HG02852 (cell line): Measurements from ENCODE around the gene IQGAP2.
"Not testable (repeated sequence)": the region's sequence is repeated elsewhere in the genome, so short reads cannot be mapped to it uniquely, and the experiment has no call there.

ENCODE experiments used
- ATAC-seq: cut with Tn5 transposase; IDR thresholded peaks from one replicate; pipeline ENCODE4 v1.9.1; 2021; ENCODE audit warnings: mild to moderate bottlenecking, moderate library complexity; ENCODE audit not compliant: unreplicated experiment

The IQGAP2 gene

GRCh38 chr5:76408104-76408654, 5.1 kb downstream of the IQGAP2 start:
- ATAC-seq, result no peak

GRCh38 chr5:76412511-76412910, 9.4 kb downstream of the IQGAP2 start:
- no peak for ATAC-seq

GRCh38 chr5:76413746-76414145, 10.7 kb downstream of the IQGAP2 start:
- ATAC-seq, result no peak

- no peak for ATAC-seq
Observed at GRCh38 chr5:76414788-76415187, 11.7 kb downstream of the IQGAP2 start.

GRCh38 chr5:76415855-76416254, 12.8 kb downstream of the IQGAP2 start:
- no peak for ATAC-seq

- ATAC-seq, result no peak
Observed at GRCh38 chr5:76419597-76420298, 16.7 kb downstream of the IQGAP2 start.

GRCh38 chr5:76422227-76422626, 19.1 kb downstream of the IQGAP2 start:
- ATAC-seq, result no peak

- no peak for ATAC-seq
Observed at GRCh38 chr5:76422742-76423141, 19.7 kb downstream of the IQGAP2 start.

- no peak for ATAC-seq
Observed at GRCh38 chr5:76425146-76425545, 22.1 kb downstream of the IQGAP2 start.

GRCh38 chr5:76425928-76426804, 23.1 kb downstream of the IQGAP2 start:
- ATAC-seq, result no peak

- no peak for ATAC-seq
Observed at GRCh38 chr5:76427206-76428140, 24.4 kb downstream of the IQGAP2 start.

GRCh38 chr5:76428550-76428949, 25.5 kb downstream of the IQGAP2 start:
- not testable (repeated sequence) for ATAC-seq

GRCh38 chr5:76433261-76433660, 30.2 kb downstream of the IQGAP2 start:
- no peak for ATAC-seq

- not testable (repeated sequence) for ATAC-seq
Observed at GRCh38 chr5:76437507-76437906, 34.4 kb downstream of the IQGAP2 start.

GRCh38 chr5:76438025-76438424, 34.9 kb downstream of the IQGAP2 start:
- no peak for ATAC-seq

- no peak for ATAC-seq
Observed at GRCh38 chr5:76439201-76439600, 36.1 kb downstream of the IQGAP2 start.

- no peak for ATAC-seq
Observed at GRCh38 chr5:76439929-76440328, 36.8 kb downstream of the IQGAP2 start.

- ATAC-seq, result no peak
Observed at GRCh38 chr5:76441101-76441500, 38.0 kb downstream of the IQGAP2 start.

- no peak for ATAC-seq
Observed at GRCh38 chr5:76441890-76442673, 39.0 kb downstream of the IQGAP2 start.
